GM21360 (cell line): ENCODE data around the gene OR51T1.

Experiments
- ATAC-seq: cut with Tn5 transposase; IDR thresholded peaks from one replicate; pipeline ENCODE4 v1.9.1; 2021; ENCODE audit warnings: mild to moderate bottlenecking, moderate library complexity; ENCODE audit not compliant: unreplicated experiment

Gene OR51T1

DNA sequence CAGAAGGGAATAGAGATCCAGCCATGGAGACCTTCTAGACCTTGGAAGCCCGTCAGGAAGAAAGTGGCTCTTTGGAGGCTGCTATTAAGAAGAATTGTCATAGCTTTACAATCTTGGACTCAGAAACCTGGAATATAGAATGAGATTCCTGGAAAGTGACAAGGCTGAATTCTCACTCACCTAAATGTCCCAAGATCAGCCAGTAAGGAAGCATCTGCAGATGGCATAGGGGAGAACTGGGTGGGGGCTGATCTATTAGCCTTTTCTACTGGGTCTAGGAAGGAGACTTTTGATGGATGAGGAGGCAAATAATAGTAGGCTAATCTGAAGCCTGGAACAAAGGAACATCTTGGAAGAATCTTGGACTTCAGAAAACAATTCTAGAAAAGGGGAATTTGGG, 42.5 kb downstream of the OR51T1 start, which contains the start of gene OR51G1:
OR51G1 (minus strand) TSS at position 101 of the 400 bp plus-strand sequence; CDS start at position 101, 0 bp downstream.
- no peak for ATAC-seq

GRCh38 chr11:4926608-4927007, 44.9 kb downstream of the OR51T1 start:
- no peak for ATAC-seq
